Activated CD8-positive, alpha-beta memory T cell treated with anti-CD3 and anti-CD28 coated beads, Interleukin-2, amount 10 ng/mL, durations not matched to agents 7 days and 5 days (primary cell): Measurements from ENCODE around the gene LRP4. TPM values are rescaled to one million over a fixed set of nuclear protein-coding genes. Genes with fewer than 3 reads are reported as not detected.

Experiments
- ATAC-seq: fragments of 150-1000 bp; cut with Tn5 transposase; one replicate; pipeline ENCODE4 v1.10.0; 2021; ENCODE audit warnings: moderate library complexity
- CTCF ChIA-PET: fragments of 350-600 bp; sonication (Branson Sonifier 250); formaldehyde crosslinking; loops from one replicate; lab custom pipeline; 2021; ENCODE audit warnings: antibody characterized with exemption; lab: Charles Lee
- DNase-seq: peaks from one replicate; pipeline ENCODE4 v3.0.0-alpha.2; 2020
- H3K27ac Mint-ChIP-seq: one replicate; pipeline ENCODE4 v1.8.0; 2021; ENCODE audit warnings: mild to moderate bottlenecking, mixed read lengths
- H3K27me3 Mint-ChIP-seq: one replicate; pipeline ENCODE4 v1.8.0; 2021; ENCODE audit warnings: mixed read lengths
- H3K36me3 Mint-ChIP-seq: one replicate; pipeline ENCODE4 v1.8.0; 2021; ENCODE audit warnings: mild to moderate bottlenecking, mixed read lengths
- H3K4me1 Mint-ChIP-seq: one replicate; pipeline ENCODE4 v1.8.0; 2021; ENCODE audit warnings: mixed read lengths
- H3K4me3 Mint-ChIP-seq: one replicate; pipeline ENCODE4 v1.8.0; 2021; ENCODE audit warnings: mild to moderate bottlenecking, moderate library complexity, mixed read lengths
- H3K9me3 Mint-ChIP-seq: one replicate; pipeline ENCODE4 v1.8.0; 2022; ENCODE audit warnings: low read depth, mixed read lengths
- total RNA-seq, 2 experiments: library from RNA; stranded (reverse); gene quantifications; one replicate each; pipeline ENCODE4 v1.2.3, GENCODE V29; 2021

The LRP4 gene
- total RNA-seq, 2 experiments from 2014 or later, result 0.12 to 0.16 TPM

GRCh38 chr11:46845740-46846509, 72.4 kb downstream of the LRP4 start, which contains the start of gene CKAP5:
Gene CKAP5 (minus strand): TSS chr11:46846280. CDS start chr11:46821231, 25,049 bp downstream.
- DNase-seq, result peak; percentile 92
- peaks cover 41% of the 10 kb centered on the region for H3K4me1 Mint-ChIP-seq
- CTCF ChIA-PET, result interaction anchor here (0.9 to 1.8 kb wide), 3 partner anchors 10 to 307 kb away, joined by 3 to 4 read pairs (median 4); no protein-coding TSS in a partner anchor

GRCh38 chr11:46845440-46845739, 73.0 kb downstream of the LRP4 start:
- peaks cover 41% of the 10 kb centered on the region for H3K4me1 Mint-ChIP-seq
- ATAC-seq, result no peak

More at GRCh38 chr11:46845740-46846509, 72.4 kb downstream of the LRP4 start, which contains the start of gene CKAP5:
- peak; percentile 94 for ATAC-seq
- Mint-ChIP-seq H3K36me3 (peaks cover 11% of the 10 kb centered on the region), H3K9me3 (no peaks in the 10 kb centered on the region), H3K27ac (peak within 1 kb of the TSS; percentile 96), H3K27me3 (no peaks in the 10 kb centered on the region), H3K4me3 (peak within 1 kb of the TSS; percentile 85)

GRCh38 chr11:46840116-46840515, 78.2 kb downstream of the LRP4 start:
- Mint-ChIP-seq H3K27me3 (no peaks in the 10 kb centered on the region), H3K36me3 (peaks cover 18% of the 10 kb centered on the region), H3K4me1 (peaks cover 46% of the 10 kb centered on the region), H3K4me3 (no peak overlapping the region), H3K9me3 (no peaks in the 10 kb centered on the region), H3K27ac (no peak overlapping the region)
- CTCF ChIA-PET, result no interaction called here
- no peak for DNase-seq
- ATAC-seq, result no peak

More at GRCh38 chr11:46845440-46845739, 73.0 kb downstream of the LRP4 start:
- H3K4me3 Mint-ChIP-seq, result peak overlapping the region; percentile 85
- peaks cover 11% of the 10 kb centered on the region for H3K36me3 Mint-ChIP-seq
- DNase-seq, result no peak
- H3K27me3 Mint-ChIP-seq, result no peaks in the 10 kb centered on the region
- H3K9me3 Mint-ChIP-seq, result no peaks in the 10 kb centered on the region
- peak overlapping the region; percentile 76 for H3K27ac Mint-ChIP-seq
- CTCF ChIA-PET, result interaction anchor here (1.8 kb wide), 1 partner anchor 19 kb away, joined by 4 read pairs; no protein-coding TSS in a partner anchor

- H3K36me3 Mint-ChIP-seq, result peaks cover 18% of the 10 kb centered on the region
- H3K9me3 Mint-ChIP-seq, result no peaks in the 10 kb centered on the region
- no peak for ATAC-seq
- no peak for DNase-seq
- H3K4me3 Mint-ChIP-seq, result no peak overlapping the region
- peaks cover 32% of the 10 kb centered on the region for H3K4me1 Mint-ChIP-seq
- no peaks in the 10 kb centered on the region for H3K27me3 Mint-ChIP-seq
- no peak overlapping the region for H3K27ac Mint-ChIP-seq
- CTCF ChIA-PET, result interaction anchor here (2.1 kb wide), 1 partner anchor 12 kb away, joined by 8 read pairs; no protein-coding TSS in a partner anchor
Observed at GRCh38 chr11:46838501-46838900, 79.8 kb downstream of the LRP4 start.

GRCh38 chr11:46837860-46838259, 80.5 kb downstream of the LRP4 start:
- H3K9me3 Mint-ChIP-seq, result no peaks in the 10 kb centered on the region
- no peak overlapping the region for H3K27ac Mint-ChIP-seq
- peaks cover 29% of the 10 kb centered on the region for H3K4me1 Mint-ChIP-seq
- no peak for DNase-seq
- ATAC-seq, result no peak
- peaks cover 19% of the 10 kb centered on the region for H3K36me3 Mint-ChIP-seq
- CTCF ChIA-PET, result interaction anchor here (2.1 kb wide), 1 partner anchor 11 kb away, joined by 8 read pairs; no protein-coding TSS in a partner anchor
- no peak overlapping the region for H3K4me3 Mint-ChIP-seq
- H3K27me3 Mint-ChIP-seq, result no peaks in the 10 kb centered on the region

DNA sequence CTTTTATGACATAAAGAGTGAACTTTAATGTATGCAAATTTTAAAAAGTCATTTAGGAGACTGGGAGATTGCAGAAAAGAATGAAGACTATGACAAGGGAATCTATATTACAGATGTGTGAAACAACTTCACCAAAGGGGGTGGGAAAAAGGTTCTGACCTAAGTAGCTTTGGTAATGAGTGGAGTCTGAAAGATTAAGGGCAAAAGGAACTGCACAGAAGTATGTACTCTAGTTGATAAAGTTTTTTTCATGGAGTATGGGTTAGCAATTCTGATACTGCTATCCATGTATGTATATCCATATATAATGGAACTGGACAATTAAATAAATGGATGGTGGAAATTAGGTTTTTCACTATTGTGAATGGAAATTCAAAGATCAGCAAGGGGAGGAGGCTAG, 81.5 kb downstream of the LRP4 start:
- CTCF ChIA-PET, result no interaction called here
- no peaks in the 10 kb centered on the region for H3K9me3 Mint-ChIP-seq
- peaks cover 19% of the 10 kb centered on the region for H3K36me3 Mint-ChIP-seq
- H3K27me3 Mint-ChIP-seq, result no peaks in the 10 kb centered on the region
- no peak overlapping the region for H3K27ac Mint-ChIP-seq
- no peak for ATAC-seq
- peaks cover 24% of the 10 kb centered on the region for H3K4me1 Mint-ChIP-seq
- no peak for DNase-seq
- no peak overlapping the region for H3K4me3 Mint-ChIP-seq

- Mint-ChIP-seq H3K27ac (no peak overlapping the region), H3K9me3 (no peaks in the 10 kb centered on the region), H3K4me3 (no peak overlapping the region), H3K27me3 (no peaks in the 10 kb centered on the region), H3K36me3 (peaks cover 19% of the 10 kb centered on the region), H3K4me1 (peaks cover 24% of the 10 kb centered on the region)
- CTCF ChIA-PET, result no interaction called here
- no peak for DNase-seq
- no peak for ATAC-seq
Observed at GRCh38 chr11:46836431-46836830, 81.9 kb downstream of the LRP4 start.

- Mint-ChIP-seq H3K36me3 (peaks cover 19% of the 10 kb centered on the region), H3K27me3 (no peaks in the 10 kb centered on the region), H3K4me1 (peaks cover 22% of the 10 kb centered on the region), H3K9me3 (no peaks in the 10 kb centered on the region), H3K27ac (no peak overlapping the region), H3K4me3 (no peak overlapping the region)
- ATAC-seq (no peak), DNase-seq (no peak)
- CTCF ChIA-PET, result no interaction called here
Observed at GRCh38 chr11:46835897-46836296, 82.5 kb downstream of the LRP4 start.

GRCh38 chr11:46834821-46835220, 83.5 kb downstream of the LRP4 start:
- Mint-ChIP-seq H3K4me3 (no peak overlapping the region), H3K4me1 (peaks cover 19% of the 10 kb centered on the region), H3K27me3 (no peaks in the 10 kb centered on the region), H3K36me3 (peaks cover 19% of the 10 kb centered on the region), H3K9me3 (no peaks in the 10 kb centered on the region), H3K27ac (no peak overlapping the region)
- ATAC-seq, result no peak
- DNase-seq, result no peak
- CTCF ChIA-PET, result no interaction called here

DNA sequence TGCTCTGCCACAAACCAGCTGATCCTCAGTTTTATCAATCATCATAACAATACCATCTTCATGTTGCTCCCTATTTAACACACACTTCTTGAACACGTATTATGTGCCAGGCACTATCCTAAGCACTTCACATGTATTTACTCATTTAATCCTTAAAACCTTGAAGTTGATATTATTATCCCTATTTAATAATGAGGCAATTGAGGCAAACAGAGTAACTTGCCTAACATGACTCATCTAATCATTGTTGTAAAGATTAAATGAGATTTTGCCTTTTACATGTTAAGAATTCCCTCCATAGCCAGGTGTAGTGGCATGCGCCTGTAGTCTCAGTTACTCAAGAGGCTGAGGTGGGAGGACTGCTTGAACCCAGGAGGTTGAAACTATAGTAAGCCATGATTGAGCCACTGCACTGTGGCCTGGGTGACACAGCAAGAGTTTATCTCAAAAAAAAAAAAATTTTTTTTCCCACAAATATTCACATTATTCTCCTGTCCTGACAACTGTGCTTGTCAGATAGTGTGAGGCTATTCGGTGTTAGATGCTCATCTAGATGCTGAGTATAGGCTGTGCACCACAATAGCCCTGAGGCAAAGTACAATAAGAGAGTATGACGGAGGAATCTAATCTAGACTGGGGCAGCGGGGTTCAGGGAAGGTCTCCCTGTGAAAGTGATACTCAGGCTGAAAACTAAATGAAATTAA, 85.7 kb downstream of the LRP4 start:
- Mint-ChIP-seq H3K4me1 (peaks cover 16% of the 10 kb centered on the region), H3K9me3 (no peaks in the 10 kb centered on the region)

GRCh38 chr11:46827995-46828394, 90.4 kb downstream of the LRP4 start:
- CTCF ChIA-PET, result interaction anchor here (2.4 kb wide), 1 partner anchor 11 kb away, joined by 8 read pairs; no protein-coding TSS in a partner anchor
- H3K27ac Mint-ChIP-seq, result no peak overlapping the region
- H3K27me3 Mint-ChIP-seq, result no peaks in the 10 kb centered on the region
- ATAC-seq (no peak), DNase-seq (no peak)
- H3K9me3 Mint-ChIP-seq, result no peaks in the 10 kb centered on the region
- peaks cover 10% of the 10 kb centered on the region for H3K36me3 Mint-ChIP-seq
- H3K4me3 Mint-ChIP-seq, result no peak overlapping the region
- peaks cover 29% of the 10 kb centered on the region for H3K4me1 Mint-ChIP-seq

More for the DNA sequence above, 85.7 kb downstream of the LRP4 start:
- Mint-ChIP-seq H3K4me3 (no peak overlapping the region), H3K27me3 (no peaks in the 10 kb centered on the region), H3K36me3 (peaks cover 19% of the 10 kb centered on the region), H3K27ac (no peak overlapping the region)
- ATAC-seq, result no peak
- DNase-seq, result no peak
- CTCF ChIA-PET, result no interaction called here

DNA sequence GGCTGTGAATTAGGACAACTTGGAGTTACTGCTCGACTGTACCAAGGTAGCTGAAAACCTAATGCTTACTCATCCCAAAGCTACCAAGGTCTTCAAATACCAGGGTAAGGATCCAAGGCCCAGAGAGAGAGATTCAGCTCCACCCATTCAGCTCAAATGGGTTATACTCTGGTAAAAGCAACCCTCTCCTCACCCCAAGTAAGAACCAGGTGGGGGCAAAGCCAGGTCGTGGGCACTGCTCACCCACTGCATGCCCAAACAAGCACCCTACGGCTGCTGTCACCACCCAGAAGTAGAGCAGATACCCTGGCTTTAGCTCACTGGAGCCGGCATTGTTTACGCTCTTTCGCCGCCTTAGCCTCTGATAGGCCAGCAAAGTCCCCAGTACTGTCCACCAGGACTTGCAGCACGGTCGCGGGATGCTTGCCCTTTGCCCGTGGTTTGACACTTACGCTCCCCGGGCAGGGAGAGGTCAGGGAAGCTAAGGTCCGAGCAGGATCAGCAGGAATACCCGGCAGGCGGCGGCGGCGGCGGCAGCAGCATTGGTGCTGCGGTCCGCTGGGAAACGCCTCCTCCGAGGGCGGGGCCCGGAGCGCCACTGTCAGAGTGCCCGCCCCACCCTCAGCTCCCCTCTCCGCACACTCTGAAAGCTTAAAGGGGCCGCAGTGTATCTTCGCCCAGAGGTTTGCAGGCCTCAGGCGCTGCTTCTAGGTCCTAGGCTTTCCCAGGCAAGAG, 91.9 kb downstream of the LRP4 start:
- peaks cover 26% of the 10 kb centered on the region for H3K4me1 Mint-ChIP-seq
- H3K36me3 Mint-ChIP-seq, result peaks cover 7% of the 10 kb centered on the region
- no peaks in the 10 kb centered on the region for H3K27me3 Mint-ChIP-seq
- H3K4me3 Mint-ChIP-seq, result peak overlapping the region; percentile 67
- no peaks in the 10 kb centered on the region for H3K9me3 Mint-ChIP-seq
- peak; percentile 83 for DNase-seq
- ATAC-seq, result peak; percentile 100
- CTCF ChIA-PET, result interaction anchor here (0.9 to 2.4 kb wide), 5 partner anchors 9 to 18 kb away, joined by 3 to 8 read pairs (median 4); no protein-coding TSS in a partner anchor
- H3K27ac Mint-ChIP-seq, result no peak overlapping the region
